Subcutaneous abdominal adipose tissue (tissue), 5 donors: ENCODE data around the gene SGSM1.

ENCODE experiments used
- H3K27ac ChIP-seq: one replicate; pipeline ENCODE4 v1.7.0; 2013; ENCODE audit warnings: low read depth, mild to moderate bottlenecking, inconsistent platforms, low read length, moderate library complexity
- H3K27me3 ChIP-seq, 5 donors: one replicate each; pipeline ENCODE4 v1.7.0; 2013; ENCODE audit warnings: low read length in 5 of 5, inconsistent platforms in 1 of 5; ENCODE audit not compliant: control insufficient read depth in 5 of 5, insufficient read depth in 4 of 5
- H3K36me3 ChIP-seq, 5 donors: one replicate each; pipeline ENCODE4 v1.7.0; 2013; ENCODE audit warnings: low read length in 5 of 5; ENCODE audit not compliant: control insufficient read depth in 5 of 5, insufficient read depth in 5 of 5
- H3K4me1 ChIP-seq, 5 donors: one replicate each; pipeline ENCODE4 v1.7.0; 2013; ENCODE audit warnings: low read length in 5 of 5, mild to moderate bottlenecking in 3 of 5, moderate library complexity in 1 of 5; ENCODE audit not compliant: control insufficient read depth in 5 of 5, insufficient read depth in 5 of 5
- H3K4me3 ChIP-seq, 5 donors: one replicate each; pipeline ENCODE4 v1.7.0; 2013; ENCODE audit warnings: low read length in 5 of 5, low read depth in 1 of 5
- H3K9ac ChIP-seq, 5 donors: one replicate each; pipeline ENCODE4 v1.7.0; 2013; ENCODE audit warnings: low read length in 5 of 5, mild to moderate bottlenecking in 4 of 5, moderate library complexity in 3 of 5
- H3K9me3 ChIP-seq, 5 donors: one replicate each; pipeline ENCODE4 v1.7.0; 2013; ENCODE audit warnings: low read length in 5 of 5; ENCODE audit not compliant: control insufficient read depth in 5 of 5
- donor health status: healthy.
- donor health status: healthy.
- donor health status: healthy.
- donor health status: healthy.
- donor health status: healthy.

Gene SGSM1

GRCh38 chr22:24823787-24824186, 17.8 kb downstream of the SGSM1 start:
- Histone ChIP-seq H3K36me3 (no peaks in the 10 kb centered on the region), H3K4me3 (no peak overlapping the region), H3K27ac (no peak overlapping the region), H3K9me3 (no peaks in the 10 kb centered on the region), H3K27me3 (peaks cover 5 to 17% (median 12%) of the 10 kb centered on the region in 5 donors), H3K4me1 (peaks cover 0 to 7% (median 6%) of the 10 kb centered on the region in 5 donors), H3K9ac (no peak overlapping the region)

- H3K4me3 ChIP-seq: no peak overlapping the region
- H3K4me1 ChIP-seq: peaks cover 0 to 7% (median 6%) of the 10 kb centered on the region in 5 donors
- H3K36me3 ChIP-seq: no peaks in the 10 kb centered on the region
- peaks cover 5 to 17% (median 12%) of the 10 kb centered on the region in 5 donors for H3K27me3 ChIP-seq
- no peak overlapping the region for H3K27ac ChIP-seq
- H3K9me3 ChIP-seq: no peaks in the 10 kb centered on the region
- H3K9ac ChIP-seq: no peak overlapping the region
These were observed 18.2 kb downstream of the SGSM1 start for GRCh38 chr22:24824250-24824649.

GRCh38 chr22:24824915-24825314, 18.9 kb downstream of the SGSM1 start:
- no peaks in the 10 kb centered on the region for H3K9me3 ChIP-seq
- H3K9ac ChIP-seq: no peak overlapping the region
- H3K27me3 ChIP-seq: peaks cover 5 to 17% (median 12%) of the 10 kb centered on the region in 5 donors
- H3K36me3 ChIP-seq: no peaks in the 10 kb centered on the region
- peaks cover 0 to 4% (median 4%) of the 10 kb centered on the region in 5 donors for H3K4me1 ChIP-seq
- no peak overlapping the region for H3K27ac ChIP-seq
- no peak overlapping the region for H3K4me3 ChIP-seq

GRCh38 chr22:24826710-24827285, 20.8 kb downstream of the SGSM1 start:
- Histone ChIP-seq H3K4me1 (no peaks in the 10 kb centered on the region), H3K9me3 (no peaks in the 10 kb centered on the region), H3K4me3 (no peak overlapping the region), H3K36me3 (no peaks in the 10 kb centered on the region), H3K9ac (no peak overlapping the region), H3K27ac (no peak overlapping the region), H3K27me3 (peaks cover 5 to 25% (median 14%) of the 10 kb centered on the region in 5 donors)

GRCh38 chr22:24827296-24827695, 21.3 kb downstream of the SGSM1 start:
- Histone ChIP-seq H3K9ac (no peak overlapping the region), H3K27ac (no peak overlapping the region), H3K4me1 (no peaks in the 10 kb centered on the region), H3K9me3 (no peaks in the 10 kb centered on the region), H3K36me3 (no peaks in the 10 kb centered on the region), H3K27me3 (peaks cover 5 to 25% (median 14%) of the 10 kb centered on the region in 5 donors), H3K4me3 (no peak overlapping the region)

GRCh38 chr22:24830205-24830979, 24.4 kb downstream of the SGSM1 start:
- no peaks in the 10 kb centered on the region for H3K9me3 ChIP-seq
- H3K9ac ChIP-seq: no peak overlapping the region
- H3K27me3 ChIP-seq: peaks cover 3 to 19% (median 7%) of the 10 kb centered on the region in 5 donors
- H3K36me3 ChIP-seq: no peaks in the 10 kb centered on the region
- no peak overlapping the region for H3K4me3 ChIP-seq
- H3K27ac ChIP-seq: no peak overlapping the region
- H3K4me1 ChIP-seq: no peaks in the 10 kb centered on the region

- Histone ChIP-seq H3K27ac (no peak overlapping the region), H3K27me3 (peaks cover 3 to 19% (median 8%) of the 10 kb centered on the region in 5 donors), H3K4me1 (no peaks in the 10 kb centered on the region)
These were observed 25.7 kb downstream of the SGSM1 start for GRCh38 chr22:24831687-24832086.

GRCh38 chr22:24833881-24834495, 28.0 kb downstream of the SGSM1 start:
- Histone ChIP-seq H3K9ac (no peak overlapping the region), H3K9me3 (peaks cover 0 to 2% (median 0%) of the 10 kb centered on the region in 5 donors), H3K4me3 (no peak overlapping the region), H3K27ac (no peak overlapping the region), H3K4me1 (no peaks in the 10 kb centered on the region), H3K36me3 (no peaks in the 10 kb centered on the region), H3K27me3 (peaks cover 3 to 16% (median 5%) of the 10 kb centered on the region in 5 donors)

More at GRCh38 chr22:24831687-24832086, 25.7 kb downstream of the SGSM1 start:
- Histone ChIP-seq H3K9ac (no peak overlapping the region), H3K36me3 (no peaks in the 10 kb centered on the region), H3K4me3 (no peak overlapping the region), H3K9me3 (no peaks in the 10 kb centered on the region)

GRCh38 chr22:24834845-24835570, 29.0 kb downstream of the SGSM1 start:
- no peak overlapping the region for H3K9ac ChIP-seq
- H3K27ac ChIP-seq: no peak overlapping the region
- H3K9me3 ChIP-seq: peaks cover 0 to 2% (median 0%) of the 10 kb centered on the region in 5 donors
- no peaks in the 10 kb centered on the region for H3K4me1 ChIP-seq
- peaks cover 3 to 16% (median 5%) of the 10 kb centered on the region in 5 donors for H3K27me3 ChIP-seq
- no peak overlapping the region for H3K4me3 ChIP-seq
- no peaks in the 10 kb centered on the region for H3K36me3 ChIP-seq
